Chondrocyte (in vitro differentiated cells): ENCODE results near the gene SULT1C4. TPM values are rescaled to one million over a fixed set of nuclear protein-coding genes. Genes with fewer than 3 reads are reported as not detected.

Experiments
- DNase-seq: peaks from one replicate; pipeline ENCODE4 v3.0.0; 2021; ENCODE audit warnings: mixed read lengths, low spot score
- H3K27ac Mint-ChIP-seq: one replicate; pipeline ENCODE4 v1.8.0; 2021; ENCODE audit warnings: mild to moderate bottlenecking, moderate library complexity, mixed read lengths; ENCODE audit not compliant: unreplicated experiment
- H3K27me3 Mint-ChIP-seq: 2 replicates; pipeline ENCODE4 v1.8.0; 2021; ENCODE audit warnings: low read depth, mixed read lengths
- H3K36me3 Mint-ChIP-seq: 2 replicates; pipeline ENCODE4 v1.8.0; 2021; ENCODE audit warnings: low read depth, mixed read lengths
- H3K4me1 Mint-ChIP-seq: 2 replicates; pipeline ENCODE4 v1.8.0; 2021; ENCODE audit warnings: low read depth, mild to moderate bottlenecking, mixed read lengths
- H3K4me3 Mint-ChIP-seq: one replicate; pipeline ENCODE4 v1.8.0; 2021; ENCODE audit warnings: mild to moderate bottlenecking, moderate library complexity, mixed read lengths; ENCODE audit not compliant: unreplicated experiment
- H3K9me3 Mint-ChIP-seq: 2 replicates; pipeline ENCODE4 v1.8.0; 2021; ENCODE audit warnings: low read depth, mixed read lengths
- CTCF ChIP-seq: fragments of 200-600 bp; sonication (generic); IDR thresholded peaks from 2 replicates; pipeline ENCODE4 v1.5.0; 2021; ENCODE audit warnings: antibody characterized with exemption, mild to moderate bottlenecking, moderate library complexity
- long read RNA-seq: library from polyadenylated mRNA; stranded (forward); transcript quantifications from one replicate; pipeline ENCODE4 v2.0.0, GENCODE V29; 2021
- total RNA-seq: library from RNA; stranded (reverse); gene quantifications from 3 replicates; pipeline ENCODE4 v1.2.1, GENCODE V29; 2021

SULT1C4 gene
- total RNA-seq, result 0.60 to 1.4 TPM (median 1.2 TPM) in 3 replicates
- long read RNA-seq, partial matches to known transcripts, result 1 of 2 reads
- long read RNA-seq, other reads (novel, unspliced or antisense), result 0 of 2 reads

GRCh38 chr2:108377815-108378630, at the start of gene SULT1C4:
TSS of gene SULT1C4 (plus strand) at chr2:108377954. CDS start at chr2:108378338, 384 bp downstream.
- Mint-ChIP-seq H3K27ac (peak within 1 kb of the TSS; percentile 94), H3K4me3 (peak within 1 kb of the TSS; percentile 47), H3K9me3 (no peaks in the 10 kb centered on the region), H3K27me3 (no peaks in the 10 kb centered on the region), H3K36me3 (no peaks in the 10 kb centered on the region), H3K4me1 (peaks cover 34% of the 10 kb centered on the region)
- no peak for DNase-seq
- no peak for TF ChIP-seq CTCF

GRCh38 chr2:108329771-108330170, 48.0 kb upstream of the SULT1C4 start:
- H3K36me3 Mint-ChIP-seq, result peaks cover under 1% of the 10 kb centered on the region
- H3K4me1 Mint-ChIP-seq, result peaks cover 16% of the 10 kb centered on the region
- peaks cover 1% of the 10 kb centered on the region for H3K27me3 Mint-ChIP-seq
- no peak overlapping the region for H3K4me3 Mint-ChIP-seq
- no peak overlapping the region for H3K27ac Mint-ChIP-seq
- no peak for DNase-seq
- H3K9me3 Mint-ChIP-seq, result no peaks in the 10 kb centered on the region
- no peak for TF ChIP-seq CTCF

GRCh38 chr2:108330979-108331378, 46.8 kb upstream of the SULT1C4 start:
- Mint-ChIP-seq H3K27me3 (peaks cover 6% of the 10 kb centered on the region), H3K36me3 (peaks cover 2% of the 10 kb centered on the region), H3K9me3 (no peaks in the 10 kb centered on the region), H3K4me1 (peaks cover 10% of the 10 kb centered on the region), H3K4me3 (no peak overlapping the region), H3K27ac (peak overlapping the region; percentile 29)
- TF ChIP-seq CTCF, result no peak
- no peak for DNase-seq

GRCh38 chr2:108345951-108346350, 31.8 kb upstream of the SULT1C4 start:
- Mint-ChIP-seq H3K9me3 (peaks cover 4% of the 10 kb centered on the region), H3K27ac (no peak overlapping the region), H3K27me3 (no peaks in the 10 kb centered on the region), H3K36me3 (peaks cover 4% of the 10 kb centered on the region), H3K4me1 (peaks cover 7% of the 10 kb centered on the region), H3K4me3 (no peak overlapping the region)
- no peak for TF ChIP-seq CTCF
- no peak for DNase-seq

- no peak overlapping the region for H3K4me3 Mint-ChIP-seq
- H3K4me1 Mint-ChIP-seq, result peaks cover 14% of the 10 kb centered on the region
- no peak for DNase-seq
- no peaks in the 10 kb centered on the region for H3K27me3 Mint-ChIP-seq
- H3K36me3 Mint-ChIP-seq, result peaks cover 4% of the 10 kb centered on the region
- no peak for TF ChIP-seq CTCF
- no peak overlapping the region for H3K27ac Mint-ChIP-seq
- no peaks in the 10 kb centered on the region for H3K9me3 Mint-ChIP-seq
Observed at GRCh38 chr2:108346827-108347226, 30.9 kb upstream of the SULT1C4 start.
